WTC11 (cell line): ENCODE results near the gene RAB3IL1. TPM values are rescaled to one million over a fixed set of nuclear protein-coding genes. Genes with fewer than 3 reads are reported as not detected.

Experiments used
- ATAC-seq: fragments of 200-7000 bp; cut with Tn5 transposase; 2 replicates; pipeline ENCODE4 v1.10.0; 2021; ENCODE audit warnings: mild to moderate bottlenecking, moderate library complexity
- CTCF ChIA-PET: fragments of 300-600 bp; sonication (Branson Sonifier 250); formaldehyde crosslinking; loops from one replicate; lab custom pipeline; 2021; ENCODE audit warnings: antibody characterized with exemption; lab: Charles Lee
- POLR2A ChIA-PET: fragments of 350-600 bp; sonication (Branson Sonifier 250); formaldehyde crosslinking; loops from one replicate; lab custom pipeline; 2021; ENCODE audit warnings: antibody characterized with exemption; lab: Charles Lee
- DNase-seq: peaks from one replicate; pipeline ENCODE4 v3.0.0; 2021; ENCODE audit warnings: low spot score
- H3K27ac Mint-ChIP-seq: 2 replicates; pipeline ENCODE4 v1.8.0; 2021; ENCODE audit warnings: mixed read lengths
- H3K27me3 Mint-ChIP-seq: 2 replicates; pipeline ENCODE4 v1.8.0; 2021; ENCODE audit warnings: low read depth, mild to moderate bottlenecking, moderate library complexity, mixed read lengths
- H3K36me3 Mint-ChIP-seq: 2 replicates; pipeline ENCODE4 v1.8.0; 2021; ENCODE audit warnings: mixed read lengths
- H3K4me1 Mint-ChIP-seq: 2 replicates; pipeline ENCODE4 v1.8.0; 2022; ENCODE audit warnings: mixed read lengths
- H3K4me3 Mint-ChIP-seq: 2 replicates; pipeline ENCODE4 v1.8.0; 2021; ENCODE audit warnings: mild to moderate bottlenecking, moderate library complexity, mixed read lengths
- H3K9me3 Mint-ChIP-seq: 2 replicates; pipeline ENCODE4 v1.8.0; 2021; ENCODE audit warnings: mixed read lengths
- CBFB ChIP-seq: sonication (generic); formaldehyde crosslinking; IDR thresholded peaks from 2 replicates; pipeline ENCODE4 v1.8.1; 2022; ENCODE audit warnings: mild to moderate bottlenecking, low read depth, missing genetic modification reagents
- CREB1 ChIP-seq: sonication (generic); formaldehyde crosslinking; IDR thresholded peaks from 2 replicates; pipeline ENCODE4 v1.8.0; 2023; ENCODE audit warnings: mild to moderate bottlenecking, missing genetic modification reagents
- ELF4 ChIP-seq: sonication (generic); formaldehyde crosslinking; IDR thresholded peaks from 2 replicates; pipeline ENCODE4 v1.8.1; 2022; ENCODE audit warnings: low read depth, mild to moderate bottlenecking, moderate library complexity, missing genetic modification reagents
- FOXP1 ChIP-seq: sonication (generic); formaldehyde crosslinking; IDR thresholded peaks from 2 replicates; pipeline ENCODE4 v1.8.0; 2022; ENCODE audit warnings: missing genetic modification reagents, mild to moderate bottlenecking, moderate library complexity, borderline replicate concordance
- GRHL2 ChIP-seq: fragments of 250-450 bp; sonication (Bioruptor Pico); IDR thresholded peaks from 2 replicates; pipeline ENCODE4 v1.8.0; 2022; ENCODE audit warnings: mild to moderate bottlenecking, moderate library complexity; ENCODE audit not compliant: insufficient replicate concordance, severe bottlenecking
- KAT7 ChIP-seq: sonication (generic); formaldehyde crosslinking; IDR thresholded peaks from 2 replicates; pipeline ENCODE4 v1.8.1; 2023; ENCODE audit warnings: missing genetic modification reagents, mild to moderate bottlenecking, borderline replicate concordance
- MYBL2 ChIP-seq: sonication (generic); formaldehyde crosslinking; IDR thresholded peaks from 2 replicates; pipeline ENCODE4 v1.8.1; 2023; ENCODE audit warnings: mild to moderate bottlenecking, moderate library complexity, missing genetic modification reagents
- NFE2L1 ChIP-seq: sonication (generic); formaldehyde crosslinking; IDR thresholded peaks from 2 replicates; pipeline ENCODE4 v1.8.1; 2023; ENCODE audit warnings: missing genetic modification reagents
- NR1H2 ChIP-seq: sonication (generic); formaldehyde crosslinking; IDR thresholded peaks from 2 replicates; pipeline ENCODE4 v1.9.0; 2021; ENCODE audit warnings: mild to moderate bottlenecking, moderate library complexity, missing genetic modification reagents
- TCF7 ChIP-seq: sonication (generic); formaldehyde crosslinking; IDR thresholded peaks from 2 replicates; pipeline ENCODE4 v1.8.0; 2022; ENCODE audit warnings: mild to moderate bottlenecking, low read depth, missing genetic modification reagents, moderate library complexity
- TEAD4 ChIP-seq: sonication (generic); formaldehyde crosslinking; IDR thresholded peaks from 2 replicates; pipeline ENCODE4 v1.8.0; 2022; ENCODE audit warnings: mild to moderate bottlenecking, missing genetic modification reagents
- ZNF138 ChIP-seq: sonication (generic); formaldehyde crosslinking; conservative IDR thresholded peaks from 2 replicates; pipeline ENCODE4 v1.8.1; 2022; ENCODE audit warnings: mild to moderate bottlenecking, moderate library complexity, missing genetic modification reagents
- ZNF219 ChIP-seq: sonication (generic); formaldehyde crosslinking; IDR thresholded peaks from 2 replicates; pipeline ENCODE4 v1.8.0; 2023; ENCODE audit warnings: missing genetic modification reagents, mild to moderate bottlenecking, borderline replicate concordance
- ZNF263 ChIP-seq: sonication (generic); formaldehyde crosslinking; IDR thresholded peaks from 2 replicates; pipeline ENCODE4 v1.8.1; 2022; ENCODE audit warnings: low read depth, mild to moderate bottlenecking, moderate library complexity, missing genetic modification reagents
- ZNF396 ChIP-seq: fragments of 250-450 bp; sonication (Bioruptor Pico); IDR thresholded peaks from 2 replicates; pipeline ENCODE4 v1.8.0; 2021; ENCODE audit warnings: mild to moderate bottlenecking, moderate library complexity, borderline replicate concordance
- ZNF671 ChIP-seq: fragments of 250-450 bp; sonication (Bioruptor Pico); IDR thresholded peaks from 2 replicates; pipeline ENCODE4 v1.8.0; 2021; ENCODE audit warnings: mild to moderate bottlenecking
- total RNA-seq: library from RNA; stranded (reverse); gene quantifications from 3 replicates; pipeline ENCODE4 v1.2.3, GENCODE V29; 2021
- TF ChIP-seq, protein P1 (sequence below): fragments of 250-450 bp; sonication (Bioruptor Pico); IDR thresholded peaks from 2 replicates; pipeline ENCODE4 v1.9.0; 2021; ENCODE audit warnings: mild to moderate bottlenecking
- TF ChIP-seq, protein P2 (sequence below): fragments of 200-600 bp; IDR thresholded peaks from 2 replicates; pipeline ENCODE4 v1.8.0; 2022; ENCODE audit warnings: antibody characterized with exemption
- TF ChIP-seq, protein P3 (sequence below): sonication (generic); formaldehyde crosslinking; conservative IDR thresholded peaks from 2 replicates; pipeline ENCODE4 v1.8.1; 2022; ENCODE audit warnings: mild to moderate bottlenecking, missing genetic modification reagents
- TF ChIP-seq, protein P4 (sequence below): sonication (generic); formaldehyde crosslinking; IDR thresholded peaks from 2 replicates; pipeline ENCODE4 v1.8.0; 2022; ENCODE audit warnings: mild to moderate bottlenecking, missing genetic modification reagents
- TF ChIP-seq, protein P5 (sequence below): fragments of 250-450 bp; sonication (Bioruptor Pico); conservative IDR thresholded peaks from 2 replicates; pipeline ENCODE4 v1.9.0; 2021; ENCODE audit warnings: mild to moderate bottlenecking
- TF ChIP-seq, protein P6 (sequence below): sonication (generic); formaldehyde crosslinking; IDR thresholded peaks from 2 replicates; pipeline ENCODE4 v1.8.1; 2022; ENCODE audit warnings: missing genetic modification reagents, borderline replicate concordance
- TF ChIP-seq, protein P7 (sequence below): fragments of 250-450 bp; sonication (Bioruptor Pico); IDR thresholded peaks from 2 replicates; pipeline ENCODE4 v1.9.0; 2021; ENCODE audit warnings: mild to moderate bottlenecking, borderline replicate concordance
- TF ChIP-seq, protein P8 (sequence below): sonication (generic); formaldehyde crosslinking; IDR thresholded peaks from 2 replicates; pipeline ENCODE4 v1.8.1; 2022; ENCODE audit warnings: low read depth, mild to moderate bottlenecking, moderate library complexity, missing genetic modification reagents, borderline replicate concordance

Gene RAB3IL1
- total RNA-seq, 1 experiment from 2014 or later, result 7.2 TPM

DNA sequence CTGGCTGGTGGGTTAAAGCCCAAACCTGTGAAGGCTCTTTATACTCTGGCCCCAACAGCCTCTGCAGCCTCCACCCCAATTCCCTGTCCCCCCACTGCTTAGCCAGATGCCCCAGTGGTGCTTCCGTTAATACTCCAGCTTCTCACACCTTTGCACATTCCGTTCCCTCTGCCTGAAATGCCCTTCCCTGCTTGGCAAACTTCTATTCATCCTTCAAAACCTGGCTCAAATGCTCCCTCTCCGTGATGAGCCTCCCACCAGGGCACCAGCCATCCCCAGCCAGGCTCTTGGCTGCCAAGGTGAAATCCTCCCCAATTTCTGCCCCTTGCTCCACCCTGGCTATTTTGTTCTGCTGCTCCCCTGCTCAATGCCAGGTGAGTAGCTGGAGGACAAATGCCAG, 13.5 kb downstream of the RAB3IL1 start:
- H3K4me1 Mint-ChIP-seq, result peaks cover 26% of the 10 kb centered on the region
- no peaks in the 10 kb centered on the region for H3K27me3 Mint-ChIP-seq
- H3K9me3 Mint-ChIP-seq, result no peaks in the 10 kb centered on the region
- ATAC-seq (no peak), DNase-seq (no peak)
- H3K36me3 Mint-ChIP-seq, result no peaks in the 10 kb centered on the region
- no peak overlapping the region for H3K27ac Mint-ChIP-seq
- POLR2A ChIA-PET, result interaction anchor here (1.2 kb wide), 2 partner anchors 42 to 46 kb away, joined by 3 to 10 read pairs; no protein-coding TSS in a partner anchor
- H3K4me3 Mint-ChIP-seq, result no peak overlapping the region
- no peak for TF ChIP-seq ZNF263 (CRISPR knock-in tag)
- no peak for TF ChIP-seq KAT7
- TF ChIP-seq ZNF671, result no peak
- no peak for TF ChIP-seq ELF4
- TF ChIP-seq, protein P1, sequence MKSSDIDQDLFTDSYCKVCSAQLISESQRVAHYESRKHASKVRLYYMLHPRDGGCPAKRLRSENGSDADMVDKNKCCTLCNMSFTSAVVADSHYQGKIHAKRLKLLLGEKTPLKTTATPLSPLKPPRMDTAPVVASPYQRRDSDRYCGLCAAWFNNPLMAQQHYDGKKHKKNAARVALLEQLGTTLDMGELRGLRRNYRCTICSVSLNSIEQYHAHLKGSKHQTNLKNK (CRISPR knock-in tag), result no peak
- TF ChIP-seq, protein P2, sequence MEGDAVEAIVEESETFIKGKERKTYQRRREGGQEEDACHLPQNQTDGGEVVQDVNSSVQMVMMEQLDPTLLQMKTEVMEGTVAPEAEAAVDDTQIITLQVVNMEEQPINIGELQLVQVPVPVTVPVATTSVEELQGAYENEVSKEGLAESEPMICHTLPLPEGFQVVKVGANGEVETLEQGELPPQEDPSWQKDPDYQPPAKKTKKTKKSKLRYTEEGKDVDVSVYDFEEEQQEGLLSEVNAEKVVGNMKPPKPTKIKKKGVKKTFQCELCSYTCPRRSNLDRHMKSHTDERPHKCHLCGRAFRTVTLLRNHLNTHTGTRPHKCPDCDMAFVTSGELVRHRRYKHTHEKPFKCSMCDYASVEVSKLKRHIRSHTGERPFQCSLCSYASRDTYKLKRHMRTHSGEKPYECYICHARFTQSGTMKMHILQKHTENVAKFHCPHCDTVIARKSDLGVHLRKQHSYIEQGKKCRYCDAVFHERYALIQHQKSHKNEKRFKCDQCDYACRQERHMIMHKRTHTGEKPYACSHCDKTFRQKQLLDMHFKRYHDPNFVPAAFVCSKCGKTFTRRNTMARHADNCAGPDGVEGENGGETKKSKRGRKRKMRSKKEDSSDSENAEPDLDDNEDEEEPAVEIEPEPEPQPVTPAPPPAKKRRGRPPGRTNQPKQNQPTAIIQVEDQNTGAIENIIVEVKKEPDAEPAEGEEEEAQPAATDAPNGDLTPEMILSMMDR, result no peak
- TF ChIP-seq FOXP1 (CRISPR knock-in tag), result no peak
- TF ChIP-seq MYBL2 (CRISPR knock-in tag), result no peak
- TF ChIP-seq, protein P3, sequence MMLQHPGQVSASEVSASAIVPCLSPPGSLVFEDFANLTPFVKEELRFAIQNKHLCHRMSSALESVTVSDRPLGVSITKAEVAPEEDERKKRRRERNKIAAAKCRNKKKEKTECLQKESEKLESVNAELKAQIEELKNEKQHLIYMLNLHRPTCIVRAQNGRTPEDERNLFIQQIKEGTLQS (CRISPR knock-in tag), result no peak
- no peak for TF ChIP-seq GRHL2
- TF ChIP-seq, protein P4, sequence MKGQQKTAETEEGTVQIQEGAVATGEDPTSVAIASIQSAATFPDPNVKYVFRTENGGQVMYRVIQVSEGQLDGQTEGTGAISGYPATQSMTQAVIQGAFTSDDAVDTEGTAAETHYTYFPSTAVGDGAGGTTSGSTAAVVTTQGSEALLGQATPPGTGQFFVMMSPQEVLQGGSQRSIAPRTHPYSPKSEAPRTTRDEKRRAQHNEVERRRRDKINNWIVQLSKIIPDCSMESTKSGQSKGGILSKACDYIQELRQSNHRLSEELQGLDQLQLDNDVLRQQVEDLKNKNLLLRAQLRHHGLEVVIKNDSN (CRISPR knock-in tag), result no peak
- TF ChIP-seq ZNF396 (CRISPR knock-in tag), result no peak
- no peak for TF ChIP-seq NR1H2 (CRISPR knock-in tag)
- no peak for TF ChIP-seq ZNF219
- TF ChIP-seq CREB1 (CRISPR knock-in tag), result no peak
- TF ChIP-seq TCF7 (CRISPR knock-in tag), result no peak
- no peak for TF ChIP-seq NFE2L1 (CRISPR knock-in tag)
- TF ChIP-seq, protein P5, sequence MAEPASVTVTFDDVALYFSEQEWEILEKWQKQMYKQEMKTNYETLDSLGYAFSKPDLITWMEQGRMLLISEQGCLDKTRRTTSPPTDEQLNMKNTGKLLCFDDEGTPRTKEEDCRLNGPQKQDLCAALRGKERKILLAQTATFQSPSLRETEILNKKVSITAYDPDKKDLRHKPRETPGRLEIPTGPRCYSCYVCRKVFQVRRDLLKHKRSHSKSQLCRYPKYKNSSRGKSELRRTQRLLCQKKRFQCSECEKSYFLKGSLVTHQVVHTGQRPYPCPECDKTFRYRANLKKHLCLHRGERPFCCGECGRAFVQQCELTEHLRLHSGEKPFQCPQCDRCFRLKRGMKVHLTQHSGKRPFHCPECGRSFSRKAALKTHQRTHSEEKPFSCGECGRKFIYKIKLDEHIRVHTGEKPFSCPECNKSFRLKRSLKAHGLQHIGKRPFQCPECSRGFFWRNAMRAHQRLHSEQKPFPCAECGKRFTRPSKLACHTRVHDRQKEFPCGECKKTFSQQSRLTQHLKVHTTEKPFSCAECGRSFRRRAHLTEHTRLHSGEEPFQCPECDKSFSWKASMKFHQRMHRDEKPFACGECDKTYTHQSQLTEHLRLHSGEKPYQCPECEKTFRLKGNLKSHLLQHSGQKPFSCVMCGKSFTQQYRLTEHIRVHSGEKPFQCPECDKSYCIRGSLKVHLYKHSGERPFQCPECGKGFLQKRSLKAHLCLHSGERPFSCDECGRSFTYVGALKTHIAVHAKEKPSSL (CRISPR knock-in tag), result no peak
- no peak for TF ChIP-seq ZNF138 (CRISPR knock-in tag)
- no peak for TF ChIP-seq CBFB (CRISPR knock-in tag)
- CTCF ChIA-PET, result interaction anchor here (0.6 to 10.9 kb wide), 15 partner anchors 9 to 209 kb away, joined by 3 to 685 read pairs (median 6); partner anchors contain the start of genes BEST1, FEN1 and TMEM258

DNA sequence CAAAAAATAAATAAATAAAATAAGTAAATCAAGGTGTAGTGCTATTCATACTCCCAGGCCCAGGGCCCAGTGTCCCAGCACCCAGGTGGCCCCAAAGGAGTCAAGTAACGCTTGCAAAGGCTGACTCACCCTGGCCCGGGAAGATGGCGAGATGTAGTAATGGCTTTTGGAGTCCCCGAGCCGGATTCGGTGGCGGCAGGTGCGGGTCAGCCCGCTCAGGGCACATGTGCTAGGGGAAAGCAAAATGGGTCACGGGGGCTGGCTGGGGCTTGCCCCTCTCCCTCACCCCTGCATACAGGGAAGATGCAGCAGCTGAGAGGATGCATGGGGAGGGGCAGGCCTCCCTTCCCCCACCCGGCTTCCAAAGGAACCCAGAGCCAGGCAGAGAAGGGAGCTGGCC, 15.1 kb downstream of the RAB3IL1 start:
- Mint-ChIP-seq H3K9me3 (no peaks in the 10 kb centered on the region), H3K36me3 (no peaks in the 10 kb centered on the region), H3K27me3 (no peaks in the 10 kb centered on the region), H3K4me1 (peaks cover 20% of the 10 kb centered on the region), H3K4me3 (no peak overlapping the region), H3K27ac (no peak overlapping the region)
- ChIA-PET POLR2A (interaction anchor here (1.2 to 1.7 kb wide), 2 partner anchors 47 to 65 kb away, joined by 5 to 10 read pairs; partner anchors contain the start of gene FTH1), CTCF (interaction anchor here (1.0 to 10.9 kb wide), 7 partner anchors 21 to 206 kb away, joined by 3 to 685 read pairs (median 24); partner anchors contain the start of gene BEST1)
- ATAC-seq, result no peak
- no peak for DNase-seq
- TF ChIP-seq, protein P6, sequence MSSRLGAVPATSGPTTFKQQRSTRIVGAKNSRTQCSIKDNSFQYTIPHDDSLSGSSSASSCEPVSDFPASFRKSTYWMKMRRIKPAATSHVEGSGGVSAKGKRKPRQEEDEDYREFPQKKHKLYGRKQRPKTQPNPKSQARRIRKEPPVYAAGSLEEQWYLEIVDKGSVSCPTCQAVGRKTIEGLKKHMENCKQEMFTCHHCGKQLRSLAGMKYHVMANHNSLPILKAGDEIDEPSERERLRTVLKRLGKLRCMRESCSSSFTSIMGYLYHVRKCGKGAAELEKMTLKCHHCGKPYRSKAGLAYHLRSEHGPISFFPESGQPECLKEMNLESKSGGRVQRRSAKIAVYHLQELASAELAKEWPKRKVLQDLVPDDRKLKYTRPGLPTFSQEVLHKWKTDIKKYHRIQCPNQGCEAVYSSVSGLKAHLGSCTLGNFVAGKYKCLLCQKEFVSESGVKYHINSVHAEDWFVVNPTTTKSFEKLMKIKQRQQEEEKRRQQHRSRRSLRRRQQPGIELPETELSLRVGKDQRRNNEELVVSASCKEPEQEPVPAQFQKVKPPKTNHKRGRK, result no peak
- TF ChIP-seq, protein P7, sequence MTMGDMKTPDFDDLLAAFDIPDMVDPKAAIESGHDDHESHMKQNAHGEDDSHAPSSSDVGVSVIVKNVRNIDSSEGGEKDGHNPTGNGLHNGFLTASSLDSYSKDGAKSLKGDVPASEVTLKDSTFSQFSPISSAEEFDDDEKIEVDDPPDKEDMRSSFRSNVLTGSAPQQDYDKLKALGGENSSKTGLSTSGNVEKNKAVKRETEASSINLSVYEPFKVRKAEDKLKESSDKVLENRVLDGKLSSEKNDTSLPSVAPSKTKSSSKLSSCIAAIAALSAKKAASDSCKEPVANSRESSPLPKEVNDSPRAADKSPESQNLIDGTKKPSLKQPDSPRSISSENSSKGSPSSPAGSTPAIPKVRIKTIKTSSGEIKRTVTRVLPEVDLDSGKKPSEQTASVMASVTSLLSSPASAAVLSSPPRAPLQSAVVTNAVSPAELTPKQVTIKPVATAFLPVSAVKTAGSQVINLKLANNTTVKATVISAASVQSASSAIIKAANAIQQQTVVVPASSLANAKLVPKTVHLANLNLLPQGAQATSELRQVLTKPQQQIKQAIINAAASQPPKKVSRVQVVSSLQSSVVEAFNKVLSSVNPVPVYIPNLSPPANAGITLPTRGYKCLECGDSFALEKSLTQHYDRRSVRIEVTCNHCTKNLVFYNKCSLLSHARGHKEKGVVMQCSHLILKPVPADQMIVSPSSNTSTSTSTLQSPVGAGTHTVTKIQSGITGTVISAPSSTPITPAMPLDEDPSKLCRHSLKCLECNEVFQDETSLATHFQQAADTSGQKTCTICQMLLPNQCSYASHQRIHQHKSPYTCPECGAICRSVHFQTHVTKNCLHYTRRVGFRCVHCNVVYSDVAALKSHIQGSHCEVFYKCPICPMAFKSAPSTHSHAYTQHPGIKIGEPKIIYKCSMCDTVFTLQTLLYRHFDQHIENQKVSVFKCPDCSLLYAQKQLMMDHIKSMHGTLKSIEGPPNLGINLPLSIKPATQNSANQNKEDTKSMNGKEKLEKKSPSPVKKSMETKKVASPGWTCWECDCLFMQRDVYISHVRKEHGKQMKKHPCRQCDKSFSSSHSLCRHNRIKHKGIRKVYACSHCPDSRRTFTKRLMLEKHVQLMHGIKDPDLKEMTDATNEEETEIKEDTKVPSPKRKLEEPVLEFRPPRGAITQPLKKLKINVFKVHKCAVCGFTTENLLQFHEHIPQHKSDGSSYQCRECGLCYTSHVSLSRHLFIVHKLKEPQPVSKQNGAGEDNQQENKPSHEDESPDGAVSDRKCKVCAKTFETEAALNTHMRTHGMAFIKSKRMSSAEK (CRISPR knock-in tag), result no peak
- TF ChIP-seq TEAD4 (CRISPR knock-in tag), result no peak
- TF ChIP-seq, protein P8, sequence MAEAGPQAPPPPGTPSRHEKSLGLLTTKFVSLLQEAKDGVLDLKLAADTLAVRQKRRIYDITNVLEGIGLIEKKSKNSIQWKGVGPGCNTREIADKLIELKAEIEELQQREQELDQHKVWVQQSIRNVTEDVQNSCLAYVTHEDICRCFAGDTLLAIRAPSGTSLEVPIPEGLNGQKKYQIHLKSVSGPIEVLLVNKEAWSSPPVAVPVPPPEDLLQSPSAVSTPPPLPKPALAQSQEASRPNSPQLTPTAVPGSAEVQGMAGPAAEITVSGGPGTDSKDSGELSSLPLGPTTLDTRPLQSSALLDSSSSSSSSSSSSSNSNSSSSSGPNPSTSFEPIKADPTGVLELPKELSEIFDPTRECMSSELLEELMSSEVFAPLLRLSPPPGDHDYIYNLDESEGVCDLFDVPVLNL (CRISPR knock-in tag), result no peak
